Lower leg skin (tissue), 4 donors: ENCODE measurements around the gene CRYBG2. TPM values are rescaled to one million over a fixed set of nuclear protein-coding genes. Genes with fewer than 3 reads are reported as not detected.

Source experiments
- DNase-seq, 2 donors: peaks; one replicate each; pipeline ENCODE4 v3.0.0-alpha.2; 2019; ENCODE audit warnings: low spot score in 2 of 2
- H3K4me3 ChIP-seq: fragments of 200-600 bp; sonication (generic); 2 replicates; pipeline ENCODE4 v1.5.1; 2017; ENCODE audit warnings: mild to moderate bottlenecking, low read depth; ENCODE audit not compliant: poor library complexity, severe bottlenecking
- CTCF ChIP-seq, 3 donors: fragments of 450-650 bp; IDR thresholded peaks; one replicate each; pipeline ENCODE4 v1.5.1; 2016; ENCODE audit warnings: antibody characterized with exemption in 3 of 3, mild to moderate bottlenecking in 3 of 3, moderate library complexity in 2 of 3
- POLR2A ChIP-seq, 2 donors: fragments of 450-650 bp; IDR thresholded peaks; one replicate each; pipeline ENCODE4 v1.6.1; 2016 to 2017; ENCODE audit warnings: antibody characterized with exemption in 2 of 2, mild to moderate bottlenecking in 1 of 2, moderate library complexity in 1 of 2
- WGBS, 2 donors: methylation state at CpG; one replicate each; pipeline ENCODE4 v1.1.5; 2018; 5-methylcytosine and 5-hydroxymethylcytosine counted together
- intact Hi-C: fragments of 100-400 bp; cut with DNase I; formaldehyde crosslinking; loops from one replicate; pipeline ENCODE4 v1.15.0; 2023; ENCODE audit warnings: low total_unique reads
- total RNA-seq, 4 donors: library from RNA; depleted of rRNA; stranded (reverse); fragments of >200 nt; gene quantifications; one replicate each; pipeline ENCODE4 v1.1.0, GENCODE V29; 2016

CRYBG2 gene
- total RNA-seq, 4 donors from 2014 or later: 52.3 to 104 (median 56.9) TPM

- 62 to 78% methylated on average over 11 of the region's 11 CpGs for WGBS, 2 donors
- peak in 1 of 2 donors; percentile 84 for DNase-seq
- intact Hi-C loops: loop anchor here (2.0 to 5.0 kb wide), 2 partner anchors 48 to 1028 kb away; partner anchors contain the start of gene RSRP1
- H3K4me3 ChIP-seq: no peak overlapping the region
- TF ChIP-seq CTCF (IDR thresholded peaks at IDR 0.05) (no peak), POLR2A (IDR thresholded peaks at IDR 0.05) (no peak)
Observed at GRCh38 chr1:26274801-26275425, 79.0 kb downstream of the CRYBG2 start.

Other genes with a start within 250 kb of the CRYBG2 start
- 10 to 100 TPM; 14.0 to 16.7 (median 14.4) TPM for gene PDIK1L, start 242.3 kb downstream of the CRYBG2 start, total RNA-seq
- 1 to 10 TPM in 3 of 4 donors, under 1 TPM in 1; 0.57 to 9.1 (median 3.2) TPM for gene FAM110D, start 195.1 kb downstream of the CRYBG2 start, total RNA-seq
- gene C1orf232, start 185.2 kb downstream of the CRYBG2 start, total RNA-seq: not detected
- 10 to 100 TPM; 17.4 to 49.3 (median 31.4) TPM for gene ZNF593, start 184.2 kb downstream of the CRYBG2 start, total RNA-seq
- gene ZNF593OS, start 182.3 kb downstream of the CRYBG2 start, total RNA-seq: not detected
- 10 to 100 TPM; 16.8 to 71.4 (median 45.0) TPM for gene CNKSR1, start 176.6 kb downstream of the CRYBG2 start, total RNA-seq
- not detected for gene CATSPER4, start 163.5 kb downstream of the CRYBG2 start, total RNA-seq
- 10 to 100 TPM; 13.0 to 17.2 (median 14.1) TPM for gene CEP85, start 119.9 kb downstream of the CRYBG2 start, total RNA-seq
- 10 to 100 TPM; 74.8 to 97.1 (median 78.3) TPM for gene SH3BGRL3, start 74.0 kb downstream of the CRYBG2 start, total RNA-seq
- 1 to 10 TPM; 5.1 to 9.6 (median 5.8) TPM for gene UBXN11, start 47.5 kb downstream of the CRYBG2 start, total RNA-seq
- 1 to 10 TPM in 3 of 4 donors, not detected in 1; 2.0 to 6.1 (median 3.5) TPM for gene CD52, start 36.2 kb downstream of the CRYBG2 start, total RNA-seq
- gene ZNF683, start 18.6 kb upstream of the CRYBG2 start, total RNA-seq: not detected
- not detected for gene LIN28A, start 56.7 kb upstream of the CRYBG2 start, total RNA-seq
- 10 to 100 TPM; 23.9 to 47.2 (median 39.9) TPM for gene DHDDS, start 78.2 kb upstream of the CRYBG2 start, total RNA-seq
- 100 to 1,000 TPM; 128 to 224 (median 167) TPM for gene HMGN2, start 118.3 kb upstream of the CRYBG2 start, total RNA-seq
- gene RPS6KA1, start 175.6 kb upstream of the CRYBG2 start, total RNA-seq: 10 to 100 TPM; 34.1 to 72.6 (median 38.2) TPM